Naive B cell (primary cell): ENCODE results near the gene DIP2A. TPM values are rescaled to one million over a fixed set of nuclear protein-coding genes. Genes with fewer than 3 reads are reported as not detected.
A peak's percentile ranks its signal among the peaks of the same experiment; 100 is the strongest.
"Not testable (repeated sequence)": the region's sequence is repeated elsewhere in the genome, so short reads cannot be mapped to it uniquely, and the experiment has no call there.

Experiments
- ATAC-seq, 2 donors: fragments of 150-1000 bp; cut with Tn5 transposase; 2 replicates each; pipeline ENCODE4 v1.10.0; 2021; ENCODE audit warnings: low read depth in 2 of 2, mild to moderate bottlenecking in 2 of 2, moderate library complexity in 2 of 2
- DNase-seq: peaks from one replicate; pipeline ENCODE4 v3.0.0; 2022
- H3K27ac Mint-ChIP-seq, 6 donors: one replicate each; pipeline ENCODE4 v1.8.0; 2020 to 2022; ENCODE audit warnings: mild to moderate bottlenecking in 6 of 6, mixed read lengths in 6 of 6, moderate library complexity in 5 of 6, inconsistent platforms in 2 of 6
- H3K27me3 Mint-ChIP-seq, 3 donors: one replicate each; pipeline ENCODE4 v1.8.0; 2021 to 2022; ENCODE audit warnings: mixed read lengths in 3 of 3, mild to moderate bottlenecking in 1 of 3
- H3K36me3 Mint-ChIP-seq, 2 donors: one replicate each; pipeline ENCODE4 v1.8.0; 2020 to 2022; ENCODE audit warnings: mixed read lengths in 2 of 2, inconsistent platforms in 1 of 2, mild to moderate bottlenecking in 1 of 2
- H3K4me1 Mint-ChIP-seq, 3 donors: one replicate each; pipeline ENCODE4 v1.8.0; 2020 to 2022; ENCODE audit warnings: mixed read lengths in 3 of 3, inconsistent platforms in 1 of 3, mild to moderate bottlenecking in 1 of 3, moderate library complexity in 1 of 3
- H3K4me3 Mint-ChIP-seq, 8 donors: one replicate each; pipeline ENCODE4 v1.8.0; 2020 to 2022; ENCODE audit warnings: mild to moderate bottlenecking in 8 of 8, mixed read lengths in 8 of 8, moderate library complexity in 8 of 8, inconsistent platforms in 2 of 8
- H3K9me3 Mint-ChIP-seq, 7 donors: one replicate each; pipeline ENCODE4 v1.8.0; 2020 to 2022; ENCODE audit warnings: mixed read lengths in 7 of 7, mild to moderate bottlenecking in 5 of 7, inconsistent platforms in 2 of 7, moderate library complexity in 1 of 7
- polyA plus RNA-seq, 6 donors: library from polyadenylated mRNA; unstranded; fragments of 300-500 nt; fragmentation: Illumina TruSeq; gene quantifications; one replicate each; pipeline ENCODE4 v1.2.3, GENCODE V29; 2021; ENCODE audit warnings: low read depth in 6 of 6

Gene DIP2A
- polyA plus RNA-seq, 6 donors from 2014 or later: 0.34 to 12.4 (median 7.3) TPM

GRCh38 chr21:46562472-46562871 lies 103.8 kb downstream of the DIP2A start:
- peaks cover 12 to 35% (median 24%) of the 10 kb centered on the region in 3 donors for H3K4me1 Mint-ChIP-seq
- peak overlapping the region in 3 of 6 donors; percentile 74 to 77 (median 75) for H3K27ac Mint-ChIP-seq
- H3K36me3 Mint-ChIP-seq: peaks cover 10 to 45% of the 10 kb centered on the region in 2 donors

GRCh38 chr21:46562964-46563607 lies 104.4 kb downstream of the DIP2A start:
- no peak for DNase-seq
- no peaks in the 10 kb centered on the region for H3K9me3 Mint-ChIP-seq

More at GRCh38 chr21:46562472-46562871, 103.8 kb downstream of the DIP2A start:
- DNase-seq (no peak), ATAC-seq (no peak)
- no peaks in the 10 kb centered on the region for H3K27me3 Mint-ChIP-seq
- no peak overlapping the region for H3K4me3 Mint-ChIP-seq
- no peaks in the 10 kb centered on the region for H3K9me3 Mint-ChIP-seq

GRCh38 chr21:46564391-46564790 lies 105.7 kb downstream of the DIP2A start:
- no peak overlapping the region for H3K27ac Mint-ChIP-seq
- H3K4me3 Mint-ChIP-seq: no peak overlapping the region
- H3K27me3 Mint-ChIP-seq: no peaks in the 10 kb centered on the region
- H3K36me3 Mint-ChIP-seq: peaks cover 10 to 46% of the 10 kb centered on the region in 2 donors
- ATAC-seq (no peak), DNase-seq (no peak)
- no peaks in the 10 kb centered on the region for H3K9me3 Mint-ChIP-seq
- H3K4me1 Mint-ChIP-seq: peaks cover 11 to 30% (median 20%) of the 10 kb centered on the region in 3 donors

More at GRCh38 chr21:46562964-46563607, 104.4 kb downstream of the DIP2A start:
- no peak for ATAC-seq
- no peak overlapping the region for H3K4me3 Mint-ChIP-seq
- no peak overlapping the region for H3K27ac Mint-ChIP-seq
- H3K27me3 Mint-ChIP-seq: no peaks in the 10 kb centered on the region
- peaks cover 12 to 35% (median 24%) of the 10 kb centered on the region in 3 donors for H3K4me1 Mint-ChIP-seq
- peaks cover 10 to 49% of the 10 kb centered on the region in 2 donors for H3K36me3 Mint-ChIP-seq

- DNase-seq: no peak
- Mint-ChIP-seq H3K9me3 (peaks cover 0 to 11% (median 0%) of the 10 kb centered on the region in 7 donors), H3K4me3 (no peak overlapping the region), H3K27me3 (no peaks in the 10 kb centered on the region), H3K4me1 (peaks cover 7 to 22% (median 16%) of the 10 kb centered on the region in 3 donors), H3K36me3 (peaks cover 30 to 35% of the 10 kb centered on the region in 2 donors), H3K27ac (peak overlapping the region in 1 of 6 donors; percentile 7)
- no peak for ATAC-seq
Observed at GRCh38 chr21:46567348-46567747, 108.7 kb downstream of the DIP2A start.

GRCh38 chr21:46568562-46568961 lies 109.9 kb downstream of the DIP2A start:
- ATAC-seq: no peak
- no peak overlapping the region for H3K27ac Mint-ChIP-seq
- peaks cover 0 to 21% (median 7%) of the 10 kb centered on the region in 7 donors for H3K9me3 Mint-ChIP-seq
- no peak for DNase-seq
- no peaks in the 10 kb centered on the region for H3K27me3 Mint-ChIP-seq
- H3K4me3 Mint-ChIP-seq: no peak overlapping the region
- peaks cover 11 to 24% (median 22%) of the 10 kb centered on the region in 3 donors for H3K4me1 Mint-ChIP-seq
- peaks cover 35% of the 10 kb centered on the region in 2 donors for H3K36me3 Mint-ChIP-seq

GRCh38 chr21:46569081-46569480 lies 110.4 kb downstream of the DIP2A start:
- Mint-ChIP-seq H3K36me3 (peaks cover 35% of the 10 kb centered on the region in 2 donors), H3K27ac (no peak overlapping the region), H3K9me3 (peaks cover 0 to 26% (median 11%) of the 10 kb centered on the region in 7 donors), H3K4me1 (peaks cover 11 to 24% (median 23%) of the 10 kb centered on the region in 3 donors), H3K27me3 (no peaks in the 10 kb centered on the region), H3K4me3 (no peak overlapping the region)
- ATAC-seq: no peak
- DNase-seq: no peak

- no peak for ATAC-seq
- Mint-ChIP-seq H3K4me1 (peaks cover 8 to 31% (median 26%) of the 10 kb centered on the region in 3 donors), H3K27ac (no peak overlapping the region), H3K27me3 (no peaks in the 10 kb centered on the region), H3K4me3 (no peak overlapping the region), H3K36me3 (peaks cover 30 to 34% of the 10 kb centered on the region in 2 donors), H3K9me3 (peaks cover 0 to 29% (median 17%) of the 10 kb centered on the region in 7 donors)
- DNase-seq: no peak
Observed at GRCh38 chr21:46570119-46570518, 111.4 kb downstream of the DIP2A start.

GRCh38 chr21:46570631-46571030 lies 111.9 kb downstream of the DIP2A start:
- DNase-seq (no peak), ATAC-seq (no peak)
- Mint-ChIP-seq H3K27me3 (no peaks in the 10 kb centered on the region), H3K36me3 (peaks cover 25 to 29% of the 10 kb centered on the region in 2 donors), H3K4me3 (peak overlapping the region in 2 of 8 donors; percentile 0 to 35), H3K9me3 (peaks cover 0 to 35% (median 18%) of the 10 kb centered on the region in 7 donors), H3K4me1 (peaks cover 8 to 31% (median 29%) of the 10 kb centered on the region in 3 donors), H3K27ac (peak overlapping the region in 2 of 6 donors; percentile 57 to 85)

- Mint-ChIP-seq H3K4me1 (peaks cover 8 to 31% (median 29%) of the 10 kb centered on the region in 3 donors), H3K9me3 (peaks cover 0 to 54% (median 29%) of the 10 kb centered on the region in 7 donors), H3K36me3 (peaks cover 18 to 25% of the 10 kb centered on the region in 2 donors), H3K27ac (peak overlapping the region in 3 of 6 donors; percentile 13 to 44 (median 38)), H3K4me3 (peak overlapping the region in 5 of 8 donors; percentile 3 to 65 (median 20)), H3K27me3 (no peaks in the 10 kb centered on the region)
- DNase-seq (no peak), ATAC-seq (peak in 1 of 2 donors; percentile 40)
Observed at GRCh38 chr21:46572850-46573249, 114.2 kb downstream of the DIP2A start.

GRCh38 chr21:46577786-46578185 lies 119.1 kb downstream of the DIP2A start:
- ATAC-seq, DNase-seq, H3K27me3 Mint-ChIP-seq, H3K27ac Mint-ChIP-seq, H3K4me3 Mint-ChIP-seq: not testable (repeated sequence)
- Mint-ChIP-seq H3K36me3 (peaks cover 22 to 36% of the 10 kb centered on the region in 2 donors), H3K9me3 (peaks cover 9 to 72% (median 53%) of the 10 kb centered on the region in 7 donors), H3K4me1 (peaks cover 3 to 13% (median 12%) of the 10 kb centered on the region in 3 donors)

GRCh38 chr21:46579394-46579793 lies 120.7 kb downstream of the DIP2A start:
- not testable (repeated sequence) for H3K27me3 Mint-ChIP-seq, H3K4me1 Mint-ChIP-seq, DNase-seq, ATAC-seq
- H3K4me3 Mint-ChIP-seq: peak overlapping the region in 1 of 8 donors; percentile 68
- peaks cover 17 to 73% (median 52%) of the 10 kb centered on the region in 7 donors for H3K9me3 Mint-ChIP-seq
- H3K27ac Mint-ChIP-seq: peak overlapping the region in 1 of 6 donors; percentile 1
- H3K36me3 Mint-ChIP-seq: peaks cover 19 to 39% of the 10 kb centered on the region in 2 donors

GRCh38 chr21:46581780-46582307 lies 123.2 kb downstream of the DIP2A start:
- peaks cover 27 to 79% (median 53%) of the 10 kb centered on the region in 7 donors for H3K9me3 Mint-ChIP-seq
- H3K36me3 Mint-ChIP-seq: peaks cover 32 to 50% of the 10 kb centered on the region in 2 donors
- ATAC-seq: no peak
- H3K4me3 Mint-ChIP-seq: no peak overlapping the region
- DNase-seq: no peak
- no peak overlapping the region for H3K27ac Mint-ChIP-seq
- H3K27me3 Mint-ChIP-seq: no peaks in the 10 kb centered on the region
- H3K4me1 Mint-ChIP-seq: no peaks in the 10 kb centered on the region

GRCh38 chr21:46585191-46585953 lies 126.7 kb downstream of the DIP2A start:
- peaks cover 27 to 80% (median 48%) of the 10 kb centered on the region in 7 donors for H3K9me3 Mint-ChIP-seq
- peaks cover 32 to 53% of the 10 kb centered on the region in 2 donors for H3K36me3 Mint-ChIP-seq
- no peaks in the 10 kb centered on the region for H3K4me1 Mint-ChIP-seq
- no peak for DNase-seq
- ATAC-seq: no peak
- H3K27me3 Mint-ChIP-seq: peaks cover 0 to 19% (median 0%) of the 10 kb centered on the region in 3 donors
- no peak overlapping the region for H3K4me3 Mint-ChIP-seq
- peak overlapping the region in 3 of 6 donors; percentile 5 to 35 (median 24) for H3K27ac Mint-ChIP-seq
